Endothelial cell of umbilical vein (primary cell): ENCODE measurements around the gene CLEC6A. TPM values are rescaled to one million over a fixed set of nuclear protein-coding genes. Genes with fewer than 3 reads are reported as not detected.
"Not testable (repeated sequence)": the region's sequence is repeated elsewhere in the genome, so short reads cannot be mapped to it uniquely, and the experiment has no call there.

Experiments
- Bru-seq: library from RNA; stranded (reverse); fragments of 400-500 nt; gene quantifications from one replicate; lab custom pipeline; 2021; lab: Mats Ljungman, UMichigan
- BruChase-seq, 2 experiments: library from RNA; stranded (reverse); fragments of 400-500 nt; gene quantifications; one replicate each; lab custom pipeline; 2021; lab: Mats Ljungman, UMichigan
- BruUV-seq: library from RNA; stranded (reverse); fragments of 400-500 nt; replicated peaks from 2 replicates; lab custom pipeline; 2021; lab: Mats Ljungman, UMichigan
- CTCF ChIA-PET: fragments of 300-600, 350-600 bp; sonication (Branson Sonifier 250); formaldehyde crosslinking; loops from one replicate; lab custom pipeline; 2021; ENCODE audit warnings: antibody characterized with exemption, inconsistent platforms; lab: Charles Lee
- POLR2A ChIA-PET: fragments of 300-600, 350-600 bp; sonication (Branson Sonifier 250); formaldehyde crosslinking; loops from one replicate; lab custom pipeline; 2021; ENCODE audit warnings: antibody characterized with exemption, inconsistent platforms; lab: Charles Lee
- DNase-seq: peaks from one replicate; pipeline ENCODE4 v3.0.0-alpha.2; 2011; ENCODE audit warnings: low read depth, low spot score
- FAIRE-seq: peaks from 2 replicates; lab custom pipeline; 2011; peaks lifted over from hg19 to GRCh38; lab: Jason Lieb, UNC
- H2AFZ ChIP-seq: 2 replicates; pipeline ENCODE4 v1.6.0; 2012; ENCODE audit warnings: low read depth, low read length, control low read depth, inconsistent platforms
- H3K27ac ChIP-seq: 2 replicates; pipeline ENCODE4 v1.5.1; 2011; ENCODE audit warnings: low read depth, mild to moderate bottlenecking, control low read depth, low read length, moderate library complexity; ENCODE audit not compliant: insufficient read depth
- H3K27me3 ChIP-seq, 2 experiments: 2 replicates each; pipeline versions ENCODE4 v1.6.0 to v1.6.1; 2011; ENCODE audit warnings: low read length in 2 of 2, mixed read lengths in 1 of 2; ENCODE audit not compliant: control insufficient read depth in 2 of 2, insufficient read depth in 2 of 2
- H3K36me3 ChIP-seq, 2 experiments: 2 replicates in 1 of 2; 3 replicates in 1 of 2; pipeline ENCODE4 v1.5.1; 2011; ENCODE audit warnings: low read length in 2 of 2, mild to moderate bottlenecking in 1 of 2, moderate library complexity in 1 of 2; ENCODE audit not compliant: control insufficient read depth in 2 of 2, insufficient read depth in 2 of 2; ENCODE audit errors: extremely low read depth in 1 of 2
- H3K4me1 ChIP-seq: 3 replicates; pipeline ENCODE4 v1.5.1; 2011; ENCODE audit warnings: mild to moderate bottlenecking, low read length; ENCODE audit not compliant: control insufficient read depth, insufficient read depth; ENCODE audit errors: extremely low read depth
- H3K4me2 ChIP-seq: 2 replicates; pipeline ENCODE4 v1.6.1; 2011; ENCODE audit warnings: low read length, control low read depth, mixed read lengths; ENCODE audit not compliant: insufficient read depth
- H3K4me3 ChIP-seq, 3 experiments: fragments of 200-600 bp in 1 of 3; sonication (generic), shearing (Covaris generic) in 1 of 3; replicated peaks in 1 of 3; 2 replicates each; pipeline ENCODE4 v1.5.1; 2011 to 2016; ENCODE audit warnings: control low read depth in 3 of 3, low read length in 3 of 3, mild to moderate bottlenecking in 2 of 3, inconsistent platforms in 1 of 3, low read depth in 1 of 3, moderate library complexity in 1 of 3; ENCODE audit not compliant: insufficient read depth in 1 of 3
- H3K79me2 ChIP-seq: 2 replicates; pipeline ENCODE4 v1.6.0; 2012; ENCODE audit warnings: low read length, inconsistent platforms; ENCODE audit not compliant: control insufficient read depth, insufficient read depth
- H3K9ac ChIP-seq: replicated peaks from 2 replicates; pipeline ENCODE3; 2011; ENCODE audit warnings: low read length, control low read depth; ENCODE audit not compliant: insufficient read depth; ENCODE audit errors: extremely low read depth
- H3K9me1 ChIP-seq: replicated peaks from 3 replicates; pipeline ENCODE4 v1.6.0; 2011; ENCODE audit warnings: mild to moderate bottlenecking, low read length; ENCODE audit not compliant: control insufficient read depth, insufficient read depth; ENCODE audit errors: extremely low read depth
- H3K9me3 ChIP-seq: replicated peaks from 2 replicates; pipeline ENCODE4 v1.5.1; 2012; ENCODE audit warnings: low read length, inconsistent platforms; ENCODE audit not compliant: control insufficient read depth, insufficient read depth
- H4K20me1 ChIP-seq: replicated peaks from 2 replicates; pipeline ENCODE3; 2011; ENCODE audit warnings: mild to moderate bottlenecking, low read length; ENCODE audit not compliant: control insufficient read depth, insufficient read depth; ENCODE audit errors: extremely low read depth
- EZH2 ChIP-seq: IDR thresholded peaks from 2 replicates; pipeline ENCODE4 v1.6.1; 2012; ENCODE audit warnings: borderline replicate concordance, low read depth, mild to moderate bottlenecking, moderate library complexity, low read length, inconsistent platforms; ENCODE audit not compliant: severe bottlenecking
- GATA2 ChIP-seq: IDR thresholded peaks from 2 replicates; pipeline ENCODE4 v1.7.0; 2011; ENCODE audit warnings: low read depth, mild to moderate bottlenecking, moderate library complexity, mixed read lengths, low read length; ENCODE audit not compliant: insufficient read length, insufficient read depth
- JUN ChIP-seq: IDR thresholded peaks from 2 replicates; pipeline ENCODE4 v1.6.1; 2011; ENCODE audit warnings: borderline replicate concordance, low read depth; ENCODE audit not compliant: insufficient read length, insufficient read depth
- MYC ChIP-seq: IDR thresholded peaks from one replicate; pipeline ENCODE4 v1.6.1; 2011; ENCODE audit warnings: mild to moderate bottlenecking, low read depth, low read length
- POLR2A ChIP-seq: IDR thresholded peaks from 2 replicates; pipeline ENCODE4 v1.6.1; 2012; ENCODE audit warnings: low read depth, mild to moderate bottlenecking, control low read depth, low read length
- dilution Hi-C: fragments of 300-500 bp; cut with MboI; formaldehyde crosslinking; loops from one replicate; pipeline ENCODE4 v1.15.0; 2019; ENCODE audit warnings: low sequenced_read_pairs; ENCODE audit not compliant: extremely low pct_ligation_motif_present
- intact Hi-C: fragments of 100-400 bp; cut with micrococcal nuclease; formaldehyde crosslinking; loops from one replicate; pipeline ENCODE4 v1.10.0; 2022
- long read RNA-seq: library from polyadenylated mRNA; stranded (forward); transcript quantifications from one replicate; pipeline ENCODE4 v2.0.0, GENCODE V29; 2021
- polyA minus RNA-seq, 3 experiments: library from RNA; depleted of rRNA, polyadenylated mRNA; stranded (reverse); fragments of >200 nt; gene quantifications; 1 replicate in 1 of 3; 2 replicates in 2 of 3; pipeline ENCODE4 v1.2.3, GENCODE V29; 2011
- polyA plus RNA-seq, 4 experiments: library from polyadenylated mRNA; depleted of rRNA in 3 of 4; stranded (reverse) in 3 of 4; unstranded in 1 of 4; fragments of >200 nt; gene quantifications; 2 replicates each; pipeline versions ENCODE4 v1.2.1 to v1.2.3, GENCODE V29; 2011 to 2012; ENCODE audit warnings: missing spikeins in 1 of 4
- total RNA-seq: library from RNA; stranded (reverse); gene quantifications from 2 replicates; pipeline ENCODE4 v1.2.3, GENCODE V29; 2021
- TF ChIP-seq, protein P1 (sequence below): IDR thresholded peaks from 2 replicates; pipeline ENCODE4 v1.6.1; 2011; ENCODE audit not compliant: insufficient read depth, insufficient read length
- TF ChIP-seq, protein P2 (sequence below), 2 donors: IDR thresholded peaks; 1 replicate in 1 of 2; 2 replicates in 1 of 2; pipeline ENCODE4 v1.5.1; 2011; ENCODE audit warnings: low read length in 2 of 2, mild to moderate bottlenecking in 2 of 2, moderate library complexity in 2 of 2, control low read depth in 1 of 2, inconsistent platforms in 1 of 2, low read depth in 1 of 2; ENCODE audit not compliant: insufficient read depth in 1 of 2; ENCODE audit errors: extremely low read depth in 1 of 2

Gene CLEC6A
- total RNA-seq (not detected in 2 replicates), polyA plus RNA-seq (not detected in 2 replicates), polyA minus RNA-seq (not detected in 2 replicates), Bru-seq, nascent RNA (percentile 7 among the genes with signal in this experiment), BruChase-seq, experiment 1, labeled RNA remaining after a 6-hour chase (not detected), BruChase-seq, experiment 2, labeled RNA remaining after a 2-hour chase (not detected)
- not detected in 2 replicates for polyA plus RNA-seq (2011; cell fraction: cytosol; rRNA removed)
- polyA plus RNA-seq (2011; cell fraction: nucleus; rRNA removed), result not detected in 2 replicates
- not detected in 2 replicates for polyA plus RNA-seq (2012)
- not detected for polyA minus RNA-seq (2011; cell fraction: cytosol; rRNA and poly(A)+ RNA removed)
- not detected in 2 replicates for polyA minus RNA-seq (2011; cell fraction: nucleus; rRNA and poly(A)+ RNA removed)
- long read RNA-seq, result 0 reads

DNA sequence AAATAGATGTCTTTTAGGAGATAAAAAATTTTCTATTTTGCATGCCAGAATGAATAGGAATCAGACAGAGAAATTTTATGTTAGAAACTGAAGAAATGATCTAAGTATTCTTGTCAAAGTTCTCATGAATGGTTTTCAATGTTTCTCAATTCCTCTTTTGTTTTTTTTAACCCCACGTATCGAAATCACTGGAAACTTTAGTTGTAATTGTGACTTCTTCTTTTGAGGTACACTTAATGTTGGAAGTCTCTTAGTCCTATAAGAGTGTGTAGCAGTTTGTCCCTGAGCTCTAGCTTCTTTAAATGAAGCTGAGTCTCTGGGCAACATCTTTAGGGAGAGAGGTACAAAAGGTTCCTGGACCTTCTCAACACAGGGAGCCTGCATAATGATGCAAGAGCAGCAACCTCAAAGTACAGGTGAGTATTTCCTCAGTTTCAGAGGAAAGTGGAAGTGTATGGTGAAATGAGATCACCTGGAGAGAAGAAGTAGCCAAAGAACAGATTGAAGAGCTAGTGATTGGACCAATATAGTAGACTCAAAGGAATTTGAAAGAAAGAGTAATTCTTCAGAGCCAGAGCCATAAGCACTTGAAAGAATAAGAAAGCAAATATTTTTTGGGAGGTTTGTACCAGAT, at the start of gene CLEC6A:
TSS of gene CLEC6A (plus strand) at position 236 of the 634 bp plus-strand sequence. CDS start at position 386, 150 bp downstream.
- dilution Hi-C loops (no loop called here), intact Hi-C loops (no loop called here)
- Histone ChIP-seq H4K20me1 (no peaks in the 10 kb centered on the region), H3K4me1 (no peaks in the 10 kb centered on the region), H3K4me3 (no peak within 1 kb of the TSS), H3K27me3 (peaks cover 0 to 3% of the 10 kb centered on the region in 2 experiments), H3K9me3 (no peaks in the 10 kb centered on the region), H3K4me2 (no peak within 1 kb of the TSS), H3K27ac (no peak within 1 kb of the TSS), H3K9me1 (no peaks in the 10 kb centered on the region), H2AFZ (no peak within 1 kb of the TSS), H3K36me3 (no peaks in the 10 kb centered on the region), H3K79me2 (no peaks in the 10 kb centered on the region), H3K9ac (no peak within 1 kb of the TSS)
- CTCF ChIA-PET, result no interaction called here
- DNase-seq, result no peak
- no peak for FAIRE-seq
- TF ChIP-seq EZH2 (no peak), POLR2A (no peak), MYC (no peak), GATA2 (no peak), JUN (no peak)
- TF ChIP-seq, protein P1, sequence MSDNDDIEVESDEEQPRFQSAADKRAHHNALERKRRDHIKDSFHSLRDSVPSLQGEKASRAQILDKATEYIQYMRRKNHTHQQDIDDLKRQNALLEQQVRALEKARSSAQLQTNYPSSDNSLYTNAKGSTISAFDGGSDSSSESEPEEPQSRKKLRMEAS, result no peak
- TF ChIP-seq, protein P2, sequence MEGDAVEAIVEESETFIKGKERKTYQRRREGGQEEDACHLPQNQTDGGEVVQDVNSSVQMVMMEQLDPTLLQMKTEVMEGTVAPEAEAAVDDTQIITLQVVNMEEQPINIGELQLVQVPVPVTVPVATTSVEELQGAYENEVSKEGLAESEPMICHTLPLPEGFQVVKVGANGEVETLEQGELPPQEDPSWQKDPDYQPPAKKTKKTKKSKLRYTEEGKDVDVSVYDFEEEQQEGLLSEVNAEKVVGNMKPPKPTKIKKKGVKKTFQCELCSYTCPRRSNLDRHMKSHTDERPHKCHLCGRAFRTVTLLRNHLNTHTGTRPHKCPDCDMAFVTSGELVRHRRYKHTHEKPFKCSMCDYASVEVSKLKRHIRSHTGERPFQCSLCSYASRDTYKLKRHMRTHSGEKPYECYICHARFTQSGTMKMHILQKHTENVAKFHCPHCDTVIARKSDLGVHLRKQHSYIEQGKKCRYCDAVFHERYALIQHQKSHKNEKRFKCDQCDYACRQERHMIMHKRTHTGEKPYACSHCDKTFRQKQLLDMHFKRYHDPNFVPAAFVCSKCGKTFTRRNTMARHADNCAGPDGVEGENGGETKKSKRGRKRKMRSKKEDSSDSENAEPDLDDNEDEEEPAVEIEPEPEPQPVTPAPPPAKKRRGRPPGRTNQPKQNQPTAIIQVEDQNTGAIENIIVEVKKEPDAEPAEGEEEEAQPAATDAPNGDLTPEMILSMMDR (IDR thresholded peaks at IDR 0.05; ENCODE audit: extremely low read depth in 1 of 2, insufficient read depth in 1 of 2, low read depth in 1 of 2, low read length in 2 of 2), result no peak
- POLR2A ChIA-PET, result no interaction called here
- BruUV-seq, result no TSS peak

DNA sequence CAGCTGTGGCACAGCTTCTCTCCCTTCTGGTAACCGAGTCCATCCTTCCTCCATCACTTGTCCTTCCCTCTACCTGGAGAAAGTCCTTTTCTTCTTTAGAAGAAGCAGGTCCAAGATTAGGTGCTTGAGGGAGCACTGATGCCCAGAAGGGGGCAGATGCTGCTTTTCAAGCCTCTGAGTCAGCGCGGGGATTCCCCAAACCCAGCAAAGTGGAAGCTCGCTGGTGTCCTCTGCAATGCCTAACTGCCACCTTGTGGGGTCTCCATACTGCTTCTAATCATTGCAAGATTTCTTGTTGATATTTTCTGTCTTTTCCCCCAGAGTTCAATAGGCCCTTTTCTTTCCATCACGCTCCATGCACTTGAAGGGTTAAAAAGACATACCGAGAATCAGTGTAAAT, 36.2 kb upstream of the CLEC6A start:
- CTCF ChIA-PET, BruUV-seq, H2AFZ ChIP-seq, FAIRE-seq, H3K9me1 ChIP-seq, dilution Hi-C loops, H3K4me1 ChIP-seq, POLR2A ChIA-PET, H3K36me3 ChIP-seq, intact Hi-C loops, H4K20me1 ChIP-seq, DNase-seq, H3K4me3 ChIP-seq, H3K4me2 ChIP-seq, H3K79me2 ChIP-seq, H3K27ac ChIP-seq, H3K9me3 ChIP-seq, H3K27me3 ChIP-seq, H3K9ac ChIP-seq: not testable (repeated sequence)
